Activated T-helper 1 cell treated with anti-CD3 and anti-CD28 coated beads, Interleukin-2, amount 50 U/mL, for 16 hours (primary cell): ENCODE measurements around the gene MCUR1.
"Not testable (repeated sequence)": the region's sequence is repeated elsewhere in the genome, so short reads cannot be mapped to it uniquely, and the experiment has no call there.

Source experiments
- DNase-seq, 2 donors: peaks; one replicate each; pipeline ENCODE4 v3.0.0-alpha.2; 2020; ENCODE audit warnings: low read depth in 1 of 2, low spot score in 1 of 2

Gene MCUR1

DNA sequence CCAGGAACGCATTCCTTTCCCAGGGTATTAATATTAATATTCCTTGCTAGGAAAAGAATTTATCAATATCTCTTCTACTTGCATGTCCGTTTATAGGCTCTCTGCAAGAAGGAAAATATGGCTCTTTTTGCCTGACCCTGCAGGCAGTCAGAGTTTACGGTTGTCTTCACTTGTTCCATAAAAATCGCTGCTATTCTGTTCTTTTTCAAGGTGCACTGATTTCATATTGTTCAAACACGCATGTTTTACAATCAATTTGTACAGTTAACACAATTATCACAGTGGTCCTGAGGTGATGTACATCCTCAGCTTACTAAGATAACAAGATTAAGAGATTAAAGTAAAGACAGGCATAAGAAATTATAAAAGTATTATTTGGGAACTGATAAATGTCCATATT lies 15.1 kb upstream of the MCUR1 start:
- not testable (repeated sequence) for DNase-seq

DNA sequence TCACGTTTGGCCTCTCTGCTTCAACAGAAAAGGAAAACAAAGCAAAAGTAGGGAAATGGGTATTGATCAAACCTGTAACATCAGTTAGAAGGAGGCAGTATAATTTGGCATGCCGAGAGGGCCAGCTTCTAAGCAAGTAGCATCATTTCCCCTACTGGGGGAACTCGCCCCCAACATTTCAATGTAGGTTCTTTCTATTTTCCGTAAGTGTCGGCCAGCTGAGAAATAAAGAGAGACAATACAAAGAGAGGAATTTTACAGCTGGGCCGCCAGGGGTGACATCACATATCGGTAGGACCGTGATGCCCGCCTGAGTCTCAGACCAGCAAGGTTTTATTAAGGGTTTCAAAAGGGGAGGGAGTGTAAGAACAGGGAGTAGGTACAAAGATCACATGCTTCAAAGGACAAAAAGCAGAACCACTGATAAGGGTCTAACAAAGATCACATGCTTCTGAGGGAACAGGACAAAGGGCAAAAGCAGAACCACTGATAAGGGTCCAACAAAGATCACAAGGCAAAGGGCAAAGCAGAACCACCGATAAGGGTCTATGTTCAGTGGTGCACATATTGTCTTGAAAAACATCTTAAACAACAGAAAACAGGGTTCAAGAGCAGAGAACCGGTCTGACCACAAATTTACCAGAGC lies 14.4 kb upstream of the MCUR1 start:
- not testable (repeated sequence) for DNase-seq

DNA sequence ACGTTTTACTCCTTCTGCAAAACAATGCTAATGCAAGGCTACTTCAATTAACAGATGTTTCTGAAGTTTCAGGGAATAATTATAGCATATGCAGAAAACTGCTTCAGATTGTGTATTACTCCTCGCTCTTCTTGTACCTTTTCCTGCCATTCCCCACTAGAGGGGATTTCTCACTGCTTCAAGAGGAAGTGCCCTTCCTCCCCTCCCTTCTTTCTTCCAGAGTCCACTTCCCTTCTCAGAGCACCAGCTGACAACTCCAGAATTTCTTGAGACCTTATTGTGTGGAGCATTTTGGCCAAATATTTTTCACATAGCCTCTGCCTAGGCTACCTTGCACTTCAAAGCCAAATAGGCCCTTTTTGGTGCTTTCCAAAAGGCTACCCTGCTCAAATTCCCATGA lies 12.7 kb upstream of the MCUR1 start:
- DNase-seq: no peak

DNA sequence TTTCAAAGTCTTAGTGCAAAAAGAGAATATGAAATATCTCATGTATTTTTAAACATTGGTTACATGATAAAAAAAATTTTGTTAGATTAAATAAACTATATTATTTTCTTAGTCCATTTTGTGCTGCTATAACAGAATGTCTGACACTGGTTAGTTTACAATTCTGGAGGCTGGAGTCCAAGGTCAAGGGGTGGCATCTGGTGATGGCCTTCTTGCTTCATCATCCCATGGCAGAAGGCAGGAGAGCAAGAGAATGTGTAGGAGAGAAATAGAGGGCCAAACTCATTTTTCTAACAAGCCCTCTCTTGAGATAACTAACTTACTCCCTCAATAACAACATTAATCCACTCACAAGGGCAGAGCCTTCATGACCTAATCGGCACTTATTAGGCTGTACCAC lies 11.5 kb upstream of the MCUR1 start:
- DNase-seq: no peak

DNA sequence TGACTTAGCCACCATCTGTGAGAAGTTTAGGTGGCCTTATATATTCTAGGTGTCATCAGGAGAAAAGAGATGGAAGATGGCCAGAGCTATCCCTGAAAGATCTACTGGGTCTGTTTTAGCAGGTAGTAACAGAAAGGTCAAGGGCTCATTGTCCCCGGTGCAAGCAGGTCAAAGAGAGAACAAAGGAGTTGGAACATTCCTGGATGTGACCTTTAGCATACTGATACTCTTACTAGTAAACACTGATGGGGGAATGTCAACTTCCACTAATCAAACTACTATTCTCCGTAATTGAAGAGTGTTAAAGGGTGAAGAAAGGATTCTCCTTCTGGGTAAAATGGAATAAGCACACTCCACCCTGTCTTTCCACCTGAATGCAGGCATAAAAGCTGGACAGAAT lies 4.0 kb upstream of the MCUR1 start:
- no peak for DNase-seq

DNA sequence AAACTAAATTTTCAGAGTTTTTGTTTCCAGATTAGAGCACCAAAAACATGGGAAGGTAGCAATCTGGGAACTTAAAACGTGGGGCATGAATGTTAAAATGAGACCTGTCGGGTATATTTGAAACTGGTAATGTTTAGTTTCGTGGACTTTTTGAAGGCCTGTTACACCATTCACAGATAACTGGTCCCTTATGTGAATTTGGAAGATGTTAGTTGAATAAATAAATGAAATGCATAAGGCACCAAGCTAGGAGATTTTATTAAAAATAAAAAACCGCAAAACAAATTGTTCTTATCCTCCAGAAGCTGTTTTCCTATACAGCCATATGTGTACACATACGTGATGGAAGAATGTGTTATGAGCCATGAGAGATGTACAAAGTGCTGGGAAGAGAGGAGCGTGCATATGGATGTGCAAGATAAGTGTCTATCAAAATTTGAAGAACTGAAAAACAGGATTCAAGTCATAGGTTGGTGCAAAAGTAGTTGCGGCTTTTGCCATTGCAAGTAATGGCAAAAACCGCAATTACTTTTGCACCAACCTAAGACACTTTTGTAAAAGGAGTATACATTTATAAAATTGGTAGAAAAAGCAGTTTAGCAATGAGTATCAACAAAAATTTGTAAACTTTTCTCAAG lies 700 bp upstream of the MCUR1 start:
- DNase-seq: no peak

- DNase-seq: no peak
Observed at GRCh38 chr6:13813621-13814175, 659 bp downstream of the MCUR1 start.

DNA sequence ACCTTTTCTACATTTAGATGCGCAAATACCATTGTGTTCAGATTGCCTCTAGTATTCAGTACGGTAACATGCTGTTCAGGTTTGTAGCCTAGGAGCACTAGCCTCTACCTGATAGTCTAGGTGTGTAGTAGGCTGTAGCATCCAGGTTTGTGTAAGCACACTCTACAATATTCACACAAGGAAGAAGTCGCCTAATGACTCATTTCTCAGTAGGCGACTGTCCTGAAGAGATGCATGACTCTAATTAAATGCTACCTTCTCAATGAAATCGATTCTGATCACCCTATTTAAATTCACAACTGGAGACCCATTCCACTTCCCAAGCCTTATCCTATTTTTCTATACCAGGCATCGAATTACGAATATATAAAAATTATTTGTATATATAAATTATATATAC lies 1.3 kb downstream of the MCUR1 start:
- DNase-seq: no peak

DNA sequence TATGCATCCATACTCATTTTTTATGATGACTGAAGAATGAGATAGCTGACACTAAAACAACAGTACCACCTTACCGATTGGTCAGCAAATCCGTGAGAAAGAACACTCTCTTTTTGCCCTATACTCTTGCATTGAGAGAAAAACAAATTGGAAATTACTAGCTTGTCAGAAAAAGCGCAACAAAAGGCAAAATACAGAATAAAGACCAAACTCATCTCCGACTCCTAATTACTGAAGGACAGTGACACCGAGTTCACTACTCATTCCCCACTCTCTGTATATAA lies 2.1 kb downstream of the MCUR1 start:
- no peak for DNase-seq

DNA sequence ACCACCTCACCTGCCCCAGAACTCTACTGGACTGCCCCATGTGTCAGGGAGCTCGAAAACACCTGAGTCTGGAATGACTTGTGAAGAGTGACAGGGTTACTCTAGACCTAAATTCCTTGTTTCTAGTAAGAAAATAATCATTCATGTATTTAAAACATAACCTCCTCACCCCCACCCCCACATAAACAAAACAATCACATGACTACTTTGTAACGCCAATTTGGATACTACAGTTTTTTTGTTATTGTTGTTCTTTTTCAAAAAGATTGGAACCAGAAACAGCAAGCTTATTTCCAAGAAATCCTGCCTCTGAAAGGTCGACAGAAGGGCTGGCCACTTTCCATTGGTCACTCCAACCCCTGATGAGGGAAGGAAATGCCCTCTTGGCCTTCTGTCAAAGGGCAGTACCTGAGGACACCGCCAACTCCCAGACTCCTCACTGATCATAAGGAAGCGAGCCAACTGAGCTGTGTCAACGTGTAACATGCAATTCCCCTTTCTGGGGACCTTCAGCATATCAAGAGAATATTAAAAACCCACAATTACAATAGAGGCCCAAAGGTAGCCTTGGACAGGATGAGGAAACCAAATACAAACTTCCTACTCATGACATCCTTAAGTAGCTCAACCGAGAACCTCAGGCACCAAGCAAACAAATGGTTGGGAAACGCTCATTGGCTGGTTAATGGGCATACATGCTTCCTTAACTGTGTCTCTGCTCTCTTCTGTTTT lies 2.6 kb downstream of the MCUR1 start:
- DNase-seq: no peak

DNA sequence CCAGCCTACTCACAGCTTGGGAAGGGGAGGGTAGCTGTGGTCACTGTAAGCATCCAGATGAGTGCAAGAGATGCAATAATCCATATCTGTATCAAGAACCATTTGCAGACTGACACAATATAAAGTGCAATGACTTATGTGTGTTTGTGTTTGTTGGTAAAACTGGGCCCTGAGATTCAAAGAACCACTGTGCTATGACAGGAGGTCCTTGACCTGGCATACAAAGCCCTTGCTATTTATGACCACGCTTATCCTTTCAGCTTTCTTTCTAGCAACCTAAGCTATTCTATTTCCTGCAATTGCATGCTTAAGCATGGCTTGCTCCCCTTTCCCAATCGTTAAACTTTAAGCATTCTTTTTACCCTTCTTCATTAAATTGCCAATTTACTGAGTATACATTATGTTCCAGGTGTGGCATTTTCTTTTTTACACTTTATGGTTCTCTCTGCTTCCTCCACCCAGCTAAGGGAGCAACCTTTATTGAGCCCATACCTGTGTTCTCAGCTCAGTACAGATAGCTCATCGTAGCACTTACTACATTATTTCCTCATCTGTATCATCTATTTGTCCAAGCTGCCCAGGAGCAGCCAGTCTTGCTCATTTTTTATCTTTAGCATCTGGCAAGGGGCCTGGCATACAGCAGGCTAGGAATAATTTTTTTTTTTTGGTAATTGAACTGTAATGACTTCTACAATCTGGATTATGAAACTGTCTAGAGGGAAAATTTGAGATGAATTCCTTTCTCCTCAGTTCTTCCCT lies 3.5 kb downstream of the MCUR1 start:
- no peak for DNase-seq

GRCh38 chr6:13808801-13809200 lies 5.6 kb downstream of the MCUR1 start:
- DNase-seq: no peak

DNA sequence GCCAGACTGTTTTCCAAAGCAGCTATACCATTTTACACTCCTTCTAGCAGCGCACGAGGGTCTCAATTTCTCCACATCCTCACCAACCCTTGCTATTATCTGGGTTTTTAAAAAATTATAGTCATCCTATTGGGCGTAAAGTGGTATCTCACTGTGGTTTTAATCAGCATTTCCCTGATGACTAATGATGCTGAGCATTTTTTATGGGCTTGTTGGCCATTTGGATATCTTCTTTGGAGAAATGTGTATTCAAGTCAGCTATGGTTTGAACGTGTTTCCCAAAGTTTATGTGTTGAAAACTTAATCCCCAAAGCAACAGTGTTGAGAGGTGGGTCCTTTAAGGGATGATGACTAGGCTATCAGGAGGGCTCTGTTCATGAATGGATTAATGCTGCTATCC lies 6.7 kb downstream of the MCUR1 start:
- no peak for DNase-seq

- no peak for DNase-seq
Observed at GRCh38 chr6:13803581-13803980, 10.8 kb downstream of the MCUR1 start.

DNA sequence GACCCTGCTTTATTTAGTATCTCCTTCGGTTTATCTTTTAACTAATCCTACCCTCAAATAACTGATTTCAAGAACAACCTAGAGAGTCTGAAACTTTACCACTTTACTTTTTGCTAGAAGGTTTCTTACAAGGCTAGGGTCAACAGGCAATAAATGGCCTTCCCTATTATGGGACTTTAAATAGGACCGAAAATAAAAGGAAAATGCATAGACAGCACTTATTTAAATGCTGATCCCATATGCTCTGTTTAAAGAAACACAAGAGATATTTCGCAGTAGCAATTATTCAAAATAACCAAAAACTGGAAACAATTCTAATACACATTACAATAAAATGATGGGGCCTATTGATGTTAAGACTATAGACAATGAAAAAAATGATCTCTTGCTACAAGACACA lies 13.7 kb downstream of the MCUR1 start:
- DNase-seq: no peak

DNA sequence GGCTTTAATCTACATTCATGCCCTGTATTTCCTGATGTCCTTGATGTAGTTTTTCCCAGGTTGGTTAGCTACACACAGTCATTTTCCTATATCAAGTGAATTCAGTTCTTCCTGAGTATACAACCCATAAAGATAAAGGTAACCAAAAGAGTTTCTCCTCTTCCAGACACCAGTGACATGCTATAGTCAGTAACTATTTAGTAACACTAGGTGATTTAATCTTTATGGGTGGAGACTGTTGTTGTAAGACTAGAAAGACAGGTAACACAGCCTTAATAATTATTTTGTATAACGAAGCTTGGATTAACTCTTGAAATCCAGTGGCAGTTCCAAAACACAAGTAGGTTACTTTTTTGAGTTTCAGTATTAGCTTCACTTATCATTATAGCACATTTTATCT lies 17.6 kb downstream of the MCUR1 start:
- DNase-seq: no peak

DNA sequence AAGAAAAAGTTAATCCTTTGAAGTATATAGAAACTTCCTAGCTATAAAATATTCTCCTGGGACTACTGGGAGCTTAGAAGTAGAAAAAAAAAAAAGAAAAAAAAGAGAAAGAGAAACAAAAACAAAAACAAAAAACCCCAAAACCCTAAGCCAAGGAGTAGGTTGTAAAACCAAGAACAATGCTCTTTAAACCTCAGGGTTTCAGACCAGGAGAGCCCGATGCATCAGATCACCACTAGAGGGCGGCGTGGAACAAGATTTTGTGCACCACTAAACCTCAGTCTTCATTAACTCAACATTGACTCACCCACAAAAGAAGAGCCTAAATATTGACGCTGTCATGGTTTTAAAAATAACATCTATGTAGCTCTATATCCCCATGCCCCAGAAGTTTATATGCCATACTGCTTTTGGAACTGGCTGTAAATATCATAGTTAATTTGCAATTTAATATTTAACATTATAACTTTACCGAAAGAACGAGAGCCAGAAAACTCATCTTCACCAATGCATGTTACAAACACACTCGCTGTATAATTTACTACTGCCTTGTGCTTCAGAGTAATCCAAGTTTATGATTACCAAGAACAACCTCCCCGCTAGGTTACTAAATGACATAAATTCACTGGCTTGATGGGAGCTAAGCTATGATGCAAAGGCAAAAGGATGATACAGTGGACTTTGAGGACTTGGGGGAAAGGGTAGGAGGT lies 19.2 kb downstream of the MCUR1 start:
- peak; percentile 71 to 76 for DNase-seq

GRCh38 chr6:13794184-13794583 lies 20.2 kb downstream of the MCUR1 start:
- DNase-seq: no peak

DNA sequence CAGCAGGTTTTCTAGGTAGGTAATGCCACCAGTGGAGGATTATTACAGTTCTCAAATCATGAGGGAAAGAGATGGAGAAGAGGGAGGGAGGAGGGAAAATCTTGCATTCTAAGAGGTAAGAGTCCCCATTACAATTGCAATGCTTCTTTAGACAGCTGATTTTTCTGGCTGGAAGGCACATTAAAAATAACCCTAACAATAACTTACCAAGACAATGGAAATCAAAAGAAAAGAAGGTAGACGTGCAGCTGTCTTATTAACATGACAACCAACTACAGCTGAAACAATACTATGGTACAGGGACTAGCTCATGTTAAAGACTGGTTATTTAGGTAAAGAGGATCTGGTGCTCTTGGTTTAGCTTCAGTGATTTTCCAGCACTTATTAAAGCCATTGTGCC lies 24.6 kb downstream of the MCUR1 start:
- DNase-seq: no peak

GRCh38 chr6:13788820-13789219 lies 25.5 kb downstream of the MCUR1 start:
- no peak for DNase-seq

DNA sequence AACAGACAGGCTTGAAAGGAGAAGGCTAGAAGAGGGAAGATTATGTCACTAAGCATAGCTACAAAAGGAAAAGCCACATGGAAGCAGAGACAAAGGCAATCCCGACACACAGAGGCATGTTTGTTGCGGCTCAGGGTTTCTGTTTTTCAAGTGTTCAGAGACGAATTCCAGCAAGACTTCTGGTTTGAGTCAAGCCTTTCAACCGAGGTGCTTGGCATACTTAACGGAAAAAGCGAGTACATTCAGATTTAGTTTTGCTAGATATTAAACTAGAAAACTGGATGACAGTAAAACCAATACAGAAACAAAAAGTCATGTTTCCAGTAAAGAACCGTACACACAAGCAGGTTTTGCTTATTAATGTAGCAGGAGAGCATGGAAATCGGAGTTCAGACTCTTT lies 27.2 kb downstream of the MCUR1 start:
- no peak for DNase-seq
